ENCODE results near the gene AEBP2. TPM values are rescaled to one million over a fixed set of nuclear protein-coding genes. Genes with fewer than 3 reads are reported as not detected.

Gene AEBP2
- total RNA-seq, 1 experiment from 2014 or later = 50.3 TPM

GRCh38 chr12:19440019-19440858 lies 947 bp downstream of the AEBP2 start:
- peaks cover 55% of the 10 kb centered on the region for H3K79me2 ChIP-seq (ENCODE audit: low read depth)
- ChIA-PET CTCF (interaction anchor here (0.6 kb wide), 1 partner anchor 55 kb away, joined by 4 read pairs; no protein-coding TSS in a partner anchor), POLR2A (ENCODE audit: unreplicated experiment) (no interaction called here)
- peak overlapping the region; percentile 90 for H3K4me2 ChIP-seq
- peak overlapping the region; percentile 93 for H2AFZ ChIP-seq
- peaks cover 16% of the 10 kb centered on the region; the same call in 1 of the 2 replicates for H3K4me1 ChIP-seq (replicated peaks; ENCODE audit: insufficient read depth)
- intact Hi-C loops (cut with micrococcal nuclease; ENCODE audit: unreplicated experiment) = no loop called here
- peaks cover 41% of the 10 kb centered on the region for H4K20me1 ChIP-seq (ENCODE audit: insufficient read depth)
- 0 out of 2 replicates have a peak, but pooled peaks cover 11% of the 10 kb centered on the region for H3K36me3 ChIP-seq (ENCODE audit: low read depth)
- H3K9me3 ChIP-seq (ENCODE audit: insufficient read depth, low read depth) = no peaks in the 10 kb centered on the region
- DNase-seq = peak in 1 of 2 experiments; percentile 49
- H3F3A ChIP-seq (ENCODE audit: insufficient read depth, low read depth) = peaks cover 15% of the 10 kb centered on the region
- H3K27ac ChIP-seq = peak overlapping the region; percentile 54
- TF ChIP-seq CTCF (conservative IDR thresholded peaks at IDR 0.05) (no peak), EZH2 (IDR thresholded peaks at IDR 0.05; ENCODE audit: low read depth) (no peak)
- no peaks in the 10 kb centered on the region for H3K9me2 ChIP-seq (ENCODE audit: insufficient read depth)
- TSS peak; percentile 40 for BruUV-seq (replicated peaks)
- no peaks in the 10 kb centered on the region for H3K27me3 ChIP-seq (ENCODE audit: insufficient read depth, low read depth)
- H3K4me3 ChIP-seq = peak overlapping the region; percentile 100

- Histone ChIP-seq H3K9me3 (ENCODE audit: insufficient read depth, low read depth) (no peaks in the 10 kb centered on the region), H3K36me3 (ENCODE audit: low read depth) (0 out of 2 replicates have a peak, but pooled peaks cover 11% of the 10 kb centered on the region), H3K27ac (no peak overlapping the region), H3K27me3 (ENCODE audit: insufficient read depth, low read depth) (no peaks in the 10 kb centered on the region), H3K9me2 (ENCODE audit: insufficient read depth) (no peaks in the 10 kb centered on the region), H3K4me2 (peak overlapping the region; percentile 90), H3K4me3 (peak overlapping the region; percentile 100), H3F3A (ENCODE audit: insufficient read depth, low read depth) (peaks cover 15% of the 10 kb centered on the region), H3K79me2 (ENCODE audit: low read depth) (peaks cover 61% of the 10 kb centered on the region), H2AFZ (peak overlapping the region; percentile 93), H4K20me1 (ENCODE audit: insufficient read depth) (peaks cover 47% of the 10 kb centered on the region), H3K4me1 (replicated peaks; ENCODE audit: insufficient read depth) (peaks cover 16% of the 10 kb centered on the region; the same call in 1 of the 2 replicates)
- intact Hi-C loops (cut with micrococcal nuclease; ENCODE audit: unreplicated experiment) = no loop called here
- TF ChIP-seq EZH2 (IDR thresholded peaks at IDR 0.05; ENCODE audit: low read depth) (no peak), CTCF (conservative IDR thresholded peaks at IDR 0.05) (no peak)
- no peak for DNase-seq
- ChIA-PET POLR2A (ENCODE audit: unreplicated experiment) (no interaction called here), CTCF (no interaction called here)
- BruUV-seq (replicated peaks) = no TSS peak
Observed at GRCh38 chr12:19440916-19441315, 1.6 kb downstream of the AEBP2 start.

GRCh38 chr12:19443585-19443984 lies 4.3 kb downstream of the AEBP2 start:
- Histone ChIP-seq H3K9me3 (ENCODE audit: insufficient read depth, low read depth) (no peaks in the 10 kb centered on the region), H3K27ac (no peak overlapping the region), H2AFZ (no peak overlapping the region), H3F3A (ENCODE audit: insufficient read depth, low read depth) (peaks cover 5% of the 10 kb centered on the region), H3K4me2 (no peak overlapping the region), H4K20me1 (ENCODE audit: insufficient read depth) (peaks cover 72% of the 10 kb centered on the region), H3K4me3 (no peak overlapping the region), H3K79me2 (ENCODE audit: low read depth) (peaks cover 88% of the 10 kb centered on the region), H3K9me2 (ENCODE audit: insufficient read depth) (no peaks in the 10 kb centered on the region), H3K27me3 (ENCODE audit: insufficient read depth, low read depth) (no peaks in the 10 kb centered on the region), H3K36me3 (ENCODE audit: low read depth) (0 out of 2 replicates have a peak, but pooled peaks cover 11% of the 10 kb centered on the region), H3K4me1 (replicated peaks; ENCODE audit: insufficient read depth) (peaks cover 16% of the 10 kb centered on the region; the same call in 1 of the 2 replicates)
- TF ChIP-seq EZH2 (IDR thresholded peaks at IDR 0.05; ENCODE audit: low read depth) (no peak), CTCF (conservative IDR thresholded peaks at IDR 0.05) (no peak)
- CTCF ChIA-PET = no interaction called here
- POLR2A ChIA-PET (ENCODE audit: unreplicated experiment) = no interaction called here
- intact Hi-C loops (cut with micrococcal nuclease; ENCODE audit: unreplicated experiment) = no loop called here
- BruUV-seq (replicated peaks) = no TSS peak
- DNase-seq = no peak
